SK-N-SH (cell line): Measurements from ENCODE around the gene ALB. TPM values are rescaled to one million over a fixed set of nuclear protein-coding genes. Genes with fewer than 3 reads are reported as not detected.

ENCODE experiments used
- CTCF ChIA-PET: fragments of 300-600, 350-600 bp; formaldehyde crosslinking; extraction: SDS; loops from one replicate; lab custom pipeline; 2021; lab: Yijun Ruan, JAX
- POLR2A ChIA-PET: fragments of 350-600 bp; sonication (Branson Sonifier 250); formaldehyde crosslinking; extraction: SDS; loops from one replicate; lab custom pipeline; 2020; ENCODE audit warnings: antibody characterized with exemption, inconsistent platforms; lab: Yijun Ruan, JAX
- DNase-seq: peaks from one replicate; pipeline ENCODE4 v3.0.0; 2012
- H2AFZ ChIP-seq: fragments of 200-600 bp; sonication (generic); 2 replicates; pipeline ENCODE4 v1.8.1; 2016; ENCODE audit warnings: antibody characterized with exemption, mild to moderate bottlenecking, low read depth
- H3F3A ChIP-seq: fragments of 200-600 bp; sonication (generic); replicated peaks from 2 replicates; pipeline ENCODE3; 2016; ENCODE audit warnings: antibody characterized with exemption, mild to moderate bottlenecking; ENCODE audit not compliant: insufficient read depth
- H3K27ac ChIP-seq, 2 experiments: fragments of 200-500 bp in 1 of 2; fragments of 200-600 bp in 1 of 2; sonication (Bioruptor generic) in 1 of 2; sonication (generic), shearing (Covaris generic) in 1 of 2; 2 replicates each; pipeline versions ENCODE4 v1.5.1 to v1.6.1; 2014 to 2016; ENCODE audit warnings: low read depth in 2 of 2, inconsistent platforms in 1 of 2, low read length in 1 of 2, mild to moderate bottlenecking in 1 of 2, mixed read lengths in 1 of 2
- H3K27me3 ChIP-seq: fragments of 200-600 bp; sonication (generic), shearing (Covaris generic); 2 replicates; pipeline ENCODE4 v1.6.1; 2016; ENCODE audit warnings: mixed run types; ENCODE audit not compliant: insufficient read depth
- H3K36me3 ChIP-seq, 2 experiments: fragments of 200-500 bp in 1 of 2; fragments of 200-600 bp in 1 of 2; sonication (Bioruptor generic) in 1 of 2; sonication (generic) in 1 of 2; replicated peaks in 1 of 2; 2 replicates each; pipeline versions ENCODE3 to v1.5.1; 2014 to 2016; ENCODE audit warnings: low read length in 1 of 2, mild to moderate bottlenecking in 1 of 2; ENCODE audit not compliant: insufficient read depth in 2 of 2, control insufficient read depth in 1 of 2
- H3K4me1 ChIP-seq, 2 experiments: fragments of 200-500 bp in 1 of 2; fragments of 200-600 bp in 1 of 2; sonication (Bioruptor generic) in 1 of 2; sonication (generic), shearing (Covaris generic) in 1 of 2; 2 replicates each; pipeline versions ENCODE4 v1.5.1 to v1.6.1; 2014 to 2016; ENCODE audit warnings: low read depth in 1 of 2, low read length in 1 of 2, mixed run types in 1 of 2; ENCODE audit not compliant: insufficient read depth in 2 of 2, control insufficient read depth in 1 of 2
- H3K4me2 ChIP-seq: fragments of 200-600 bp; sonication (generic), shearing (Covaris generic); 2 replicates; pipeline ENCODE4 v1.6.1; 2017; ENCODE audit warnings: mixed run types
- H3K4me3 ChIP-seq, 2 experiments: fragments of 200-500 bp in 1 of 2; fragments of 200-600 bp in 1 of 2; sonication (Bioruptor generic) in 1 of 2; sonication (generic), shearing (Covaris generic) in 1 of 2; 2 replicates each; pipeline versions ENCODE4 v1.5.1 to v1.8.1; 2014 to 2016; ENCODE audit warnings: low read depth in 2 of 2, inconsistent platforms in 1 of 2, low read length in 1 of 2, mild to moderate bottlenecking in 1 of 2, mixed read lengths in 1 of 2, moderate library complexity in 1 of 2
- H3K79me2 ChIP-seq: fragments of 200-600 bp; sonication (generic); 2 replicates; pipeline ENCODE4 v1.8.1; 2017; ENCODE audit warnings: mild to moderate bottlenecking; ENCODE audit not compliant: insufficient read depth
- H3K9ac ChIP-seq: fragments of 200-600 bp; sonication (generic); 2 replicates; pipeline ENCODE4 v1.6.1; 2017; ENCODE audit warnings: mixed run types
- H3K9me2 ChIP-seq: fragments of 200-600 bp; sonication (generic); 2 replicates; pipeline ENCODE4 v1.6.1; 2017; ENCODE audit warnings: mixed run types
- H3K9me3 ChIP-seq: fragments of 200-600 bp; sonication (generic); 2 replicates; pipeline ENCODE4 v1.6.1; 2017; ENCODE audit warnings: mixed run types, mild to moderate bottlenecking, moderate library complexity
- H4K20me1 ChIP-seq: fragments of 200-600 bp; sonication (generic); 2 replicates; pipeline ENCODE4 v1.6.1; 2017; ENCODE audit warnings: mild to moderate bottlenecking, mixed run types; ENCODE audit not compliant: insufficient read depth
- CHD2 ChIP-seq: fragments of 150-350 bp; IDR thresholded peaks from 2 replicates; pipeline ENCODE4 v1.6.1; 2018; ENCODE audit warnings: low read length; ENCODE audit not compliant: partially characterized antibody
- ELF1 ChIP-seq: IDR thresholded peaks from 2 replicates; pipeline ENCODE4 v1.4.0; 2012
- EZH2phosphoT487 ChIP-seq: fragments of 200-600 bp; sonication (generic); IDR thresholded peaks from 2 replicates; pipeline ENCODE4 v1.6.1; 2017; ENCODE audit warnings: low read depth, mixed run types, mild to moderate bottlenecking, antibody characterized with exemption, moderate library complexity, borderline replicate concordance
- FOSL2 ChIP-seq: IDR thresholded peaks from 2 replicates; pipeline ENCODE4 v1.4.0; 2012; ENCODE audit warnings: low read depth, mild to moderate bottlenecking, moderate library complexity, borderline replicate concordance
- FOXJ3 ChIP-seq: sonication (generic); formaldehyde crosslinking; IDR thresholded peaks from 2 replicates; pipeline ENCODE4 v1.5.1; 2020; ENCODE audit warnings: mild to moderate bottlenecking, missing genetic modification reagents
- GABPA ChIP-seq: IDR thresholded peaks from 2 replicates; pipeline ENCODE4 v1.4.0; 2012; ENCODE audit warnings: low read depth, mild to moderate bottlenecking
- GATA2 ChIP-seq: sonication (generic); formaldehyde crosslinking; IDR thresholded peaks from 2 replicates; pipeline ENCODE4 v1.5.0; 2020; ENCODE audit warnings: mild to moderate bottlenecking, missing genetic modification reagents
- JUND ChIP-seq: IDR thresholded peaks from 2 replicates; pipeline ENCODE4 v1.4.0; 2012
- MXI1 ChIP-seq: IDR thresholded peaks from 2 replicates; pipeline ENCODE4 v1.6.1; 2012; ENCODE audit warnings: mild to moderate bottlenecking, low read depth, low read length, improper control_type of control experiment
- NFIC ChIP-seq: IDR thresholded peaks from 2 replicates; pipeline ENCODE4 v1.4.0; 2012; ENCODE audit warnings: borderline replicate concordance
- POLR2AphosphoS5 ChIP-seq: IDR thresholded peaks from 2 replicates; pipeline ENCODE4 v1.6.1; 2012; ENCODE audit warnings: low read depth, low read length
- SIN3A ChIP-seq: IDR thresholded peaks from 2 replicates; pipeline ENCODE4 v1.6.1; 2012; ENCODE audit warnings: low read depth, mild to moderate bottlenecking, low read length, moderate library complexity, borderline replicate concordance
- SMC3 ChIP-seq: IDR thresholded peaks from 2 replicates; pipeline ENCODE4 v1.6.1; 2012; ENCODE audit warnings: low read depth, low read length, improper control_type of control experiment
- TAF1 ChIP-seq: IDR thresholded peaks from 2 replicates; pipeline ENCODE4 v1.6.1; 2012; ENCODE audit warnings: low read depth, mild to moderate bottlenecking, low read length, moderate library complexity, borderline replicate concordance
- YY1 ChIP-seq: IDR thresholded peaks from 2 replicates; pipeline ENCODE4 v1.4.0; 2012; ENCODE audit warnings: low read depth, mild to moderate bottlenecking
- WGBS: methylation state at CpG from one replicate; pipeline ENCODE4 v1.1.6; 2017; ENCODE audit warnings: low lambda C conversion rate; 5-methylcytosine and 5-hydroxymethylcytosine counted together
- polyA plus RNA-seq, 3 experiments: library from polyadenylated mRNA; depleted of rRNA; stranded (reverse); fragments of >200 nt; gene quantifications; 2 replicates each; pipeline ENCODE4 v1.2.3, GENCODE V29; 2012
- TF ChIP-seq, protein P1 (sequence below): IDR thresholded peaks from 2 replicates; pipeline ENCODE4 v1.6.1; 2012; ENCODE audit warnings: mild to moderate bottlenecking, low read depth, low read length, moderate library complexity
- TF ChIP-seq, protein P2 (sequence below): IDR thresholded peaks from 2 replicates; pipeline ENCODE4 v1.4.0; 2012; ENCODE audit warnings: low read depth
- TF ChIP-seq, protein P3 (sequence below): IDR thresholded peaks from 2 replicates; pipeline ENCODE4 v1.4.0; 2012; ENCODE audit warnings: low read depth, borderline replicate concordance
- TF ChIP-seq, protein P4 (sequence below): fragments of 150-350 bp; IDR thresholded peaks from 2 replicates; pipeline ENCODE4 v1.6.1; 2017; ENCODE audit warnings: antibody characterized with exemption, low read length, low read depth, borderline replicate concordance

Gene ALB
- polyA plus RNA-seq, 1 of the 3 experiments (the other 2 are of a cell fraction) = not detected

DNA sequence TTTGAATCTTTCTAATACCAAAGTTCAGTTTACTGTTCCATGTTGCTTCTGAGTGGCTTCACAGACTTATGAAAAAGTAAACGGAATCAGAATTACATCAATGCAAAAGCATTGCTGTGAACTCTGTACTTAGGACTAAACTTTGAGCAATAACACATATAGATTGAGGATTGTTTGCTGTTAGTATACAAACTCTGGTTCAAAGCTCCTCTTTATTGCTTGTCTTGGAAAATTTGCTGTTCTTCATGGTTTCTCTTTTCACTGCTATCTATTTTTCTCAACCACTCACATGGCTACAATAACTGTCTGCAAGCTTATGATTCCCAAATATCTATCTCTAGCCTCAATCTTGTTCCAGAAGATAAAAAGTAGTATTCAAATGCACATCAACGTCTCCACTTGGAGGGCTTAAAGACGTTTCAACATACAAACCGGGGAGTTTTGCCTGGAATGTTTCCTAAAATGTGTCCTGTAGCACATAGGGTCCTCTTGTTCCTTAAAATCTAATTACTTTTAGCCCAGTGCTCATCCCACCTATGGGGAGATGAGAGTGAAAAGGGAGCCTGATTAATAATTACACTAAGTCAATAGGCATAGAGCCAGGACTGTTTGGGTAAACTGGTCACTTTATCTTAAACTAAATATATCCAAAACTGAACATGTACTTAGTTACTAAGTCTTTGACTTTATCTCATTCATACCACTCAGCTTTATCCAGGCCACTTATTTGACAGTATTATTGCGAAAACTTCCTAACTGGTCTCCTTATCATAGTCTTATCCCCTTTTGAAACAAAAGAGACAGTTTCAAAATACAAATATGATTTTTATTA, 28.3 kb downstream of the ALB start (continued):
- TF ChIP-seq, protein P1, sequence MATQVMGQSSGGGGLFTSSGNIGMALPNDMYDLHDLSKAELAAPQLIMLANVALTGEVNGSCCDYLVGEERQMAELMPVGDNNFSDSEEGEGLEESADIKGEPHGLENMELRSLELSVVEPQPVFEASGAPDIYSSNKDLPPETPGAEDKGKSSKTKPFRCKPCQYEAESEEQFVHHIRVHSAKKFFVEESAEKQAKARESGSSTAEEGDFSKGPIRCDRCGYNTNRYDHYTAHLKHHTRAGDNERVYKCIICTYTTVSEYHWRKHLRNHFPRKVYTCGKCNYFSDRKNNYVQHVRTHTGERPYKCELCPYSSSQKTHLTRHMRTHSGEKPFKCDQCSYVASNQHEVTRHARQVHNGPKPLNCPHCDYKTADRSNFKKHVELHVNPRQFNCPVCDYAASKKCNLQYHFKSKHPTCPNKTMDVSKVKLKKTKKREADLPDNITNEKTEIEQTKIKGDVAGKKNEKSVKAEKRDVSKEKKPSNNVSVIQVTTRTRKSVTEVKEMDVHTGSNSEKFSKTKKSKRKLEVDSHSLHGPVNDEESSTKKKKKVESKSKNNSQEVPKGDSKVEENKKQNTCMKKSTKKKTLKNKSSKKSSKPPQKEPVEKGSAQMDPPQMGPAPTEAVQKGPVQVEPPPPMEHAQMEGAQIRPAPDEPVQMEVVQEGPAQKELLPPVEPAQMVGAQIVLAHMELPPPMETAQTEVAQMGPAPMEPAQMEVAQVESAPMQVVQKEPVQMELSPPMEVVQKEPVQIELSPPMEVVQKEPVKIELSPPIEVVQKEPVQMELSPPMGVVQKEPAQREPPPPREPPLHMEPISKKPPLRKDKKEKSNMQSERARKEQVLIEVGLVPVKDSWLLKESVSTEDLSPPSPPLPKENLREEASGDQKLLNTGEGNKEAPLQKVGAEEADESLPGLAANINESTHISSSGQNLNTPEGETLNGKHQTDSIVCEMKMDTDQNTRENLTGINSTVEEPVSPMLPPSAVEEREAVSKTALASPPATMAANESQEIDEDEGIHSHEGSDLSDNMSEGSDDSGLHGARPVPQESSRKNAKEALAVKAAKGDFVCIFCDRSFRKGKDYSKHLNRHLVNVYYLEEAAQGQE = no peak
- TF ChIP-seq EZH2phosphoT487 (no peak), YY1 (no peak)

DNA sequence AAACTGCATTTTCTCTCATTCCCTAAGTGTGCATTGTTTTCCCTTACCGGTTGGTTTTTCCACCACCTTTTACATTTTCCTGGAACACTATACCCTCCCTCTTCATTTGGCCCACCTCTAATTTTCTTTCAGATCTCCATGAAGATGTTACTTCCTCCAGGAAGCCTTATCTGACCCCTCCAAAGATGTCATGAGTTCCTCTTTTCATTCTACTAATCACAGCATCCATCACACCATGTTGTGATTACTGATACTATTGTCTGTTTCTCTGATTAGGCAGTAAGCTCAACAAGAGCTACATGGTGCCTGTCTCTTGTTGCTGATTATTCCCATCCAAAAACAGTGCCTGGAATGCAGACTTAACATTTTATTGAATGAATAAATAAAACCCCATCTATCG, 29.1 kb downstream of the ALB start:
- no peak for DNase-seq
- H3K79me2 ChIP-seq = no peaks in the 10 kb centered on the region
- 5% methylated on average over 2 of the region's 2 CpGs for WGBS
- no peaks in the 10 kb centered on the region for H3K9me2 ChIP-seq
- no peaks in the 10 kb centered on the region for H3K9me3 ChIP-seq
- H3K27me3 ChIP-seq = peaks cover 6% of the 10 kb centered on the region; the same call in 1 of the 2 replicates
- no peak overlapping the region for H2AFZ ChIP-seq
- no peaks in the 10 kb centered on the region for H3K4me1 ChIP-seq
- H3K36me3 ChIP-seq = no peaks in the 10 kb centered on the region
- no peaks in the 10 kb centered on the region for H3F3A ChIP-seq
- H3K4me2 ChIP-seq = no peak overlapping the region
- POLR2A ChIA-PET = no interaction called here
- H3K9ac ChIP-seq = no peak overlapping the region
- CTCF ChIA-PET = interaction anchor here (1.4 to 3.7 kb wide), 3 partner anchors 9 to 35 kb away, joined by 3 to 17 read pairs (median 3); no protein-coding TSS in a partner anchor
- no peak overlapping the region for H3K27ac ChIP-seq
- H4K20me1 ChIP-seq = no peaks in the 10 kb centered on the region
- H3K4me3 ChIP-seq = no peak overlapping the region
- no peak for TF ChIP-seq CHD2
- TF ChIP-seq, protein P2, sequence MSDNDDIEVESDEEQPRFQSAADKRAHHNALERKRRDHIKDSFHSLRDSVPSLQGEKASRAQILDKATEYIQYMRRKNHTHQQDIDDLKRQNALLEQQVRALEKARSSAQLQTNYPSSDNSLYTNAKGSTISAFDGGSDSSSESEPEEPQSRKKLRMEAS = no peak
- TF ChIP-seq NFIC = no peak
- TF ChIP-seq, protein P3, sequence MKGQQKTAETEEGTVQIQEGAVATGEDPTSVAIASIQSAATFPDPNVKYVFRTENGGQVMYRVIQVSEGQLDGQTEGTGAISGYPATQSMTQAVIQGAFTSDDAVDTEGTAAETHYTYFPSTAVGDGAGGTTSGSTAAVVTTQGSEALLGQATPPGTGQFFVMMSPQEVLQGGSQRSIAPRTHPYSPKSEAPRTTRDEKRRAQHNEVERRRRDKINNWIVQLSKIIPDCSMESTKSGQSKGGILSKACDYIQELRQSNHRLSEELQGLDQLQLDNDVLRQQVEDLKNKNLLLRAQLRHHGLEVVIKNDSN = no peak
- TF ChIP-seq, protein P1 = no peak
- no peak for TF ChIP-seq GATA2 (CRISPR knock-in tag)
- no peak for TF ChIP-seq POLR2AphosphoS5
- no peak for TF ChIP-seq ELF1
- no peak for TF ChIP-seq FOSL2
- no peak for TF ChIP-seq SMC3
- TF ChIP-seq GABPA = no peak
- no peak for TF ChIP-seq FOXJ3 (CRISPR knock-in tag)
- no peak for TF ChIP-seq SIN3A
- TF ChIP-seq, protein P4, sequence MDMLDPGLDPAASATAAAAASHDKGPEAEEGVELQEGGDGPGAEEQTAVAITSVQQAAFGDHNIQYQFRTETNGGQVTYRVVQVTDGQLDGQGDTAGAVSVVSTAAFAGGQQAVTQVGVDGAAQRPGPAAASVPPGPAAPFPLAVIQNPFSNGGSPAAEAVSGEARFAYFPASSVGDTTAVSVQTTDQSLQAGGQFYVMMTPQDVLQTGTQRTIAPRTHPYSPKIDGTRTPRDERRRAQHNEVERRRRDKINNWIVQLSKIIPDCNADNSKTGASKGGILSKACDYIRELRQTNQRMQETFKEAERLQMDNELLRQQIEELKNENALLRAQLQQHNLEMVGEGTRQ = no peak
- no peak for TF ChIP-seq MXI1
- no peak for TF ChIP-seq JUND
- TF ChIP-seq TAF1 = no peak
